CD14-positive monocyte (primary cell): ENCODE measurements around the gene SLC6A15. TPM values are rescaled to one million over a fixed set of nuclear protein-coding genes. Genes with fewer than 3 reads are reported as not detected.

Experiments
- DNase-seq, 3 donors: peaks; one replicate each; pipeline ENCODE4 v3.0.0-alpha.2; 2011 to 2022
- H2AFZ ChIP-seq: 2 replicates; pipeline ENCODE4 v1.6.0; 2012; ENCODE audit warnings: mild to moderate bottlenecking, low read depth, low read length, inconsistent platforms; ENCODE audit not compliant: insufficient read depth, poor library complexity, severe bottlenecking
- H3K27ac ChIP-seq, 2 donors: 1 replicate in 1 of 2; 2 replicates in 1 of 2; pipeline ENCODE4 v1.5.1; 2012 to 2013; ENCODE audit warnings: low read length in 2 of 2, control low read depth in 1 of 2, inconsistent platforms in 1 of 2, low read depth in 1 of 2, mild to moderate bottlenecking in 1 of 2
- H3K27me3 ChIP-seq, 2 donors: one replicate each; pipeline versions ENCODE4 v1.6.0 to v1.6.1; 2011 to 2013; ENCODE audit warnings: low read length in 2 of 2; ENCODE audit not compliant: control insufficient read depth in 2 of 2, insufficient read depth in 2 of 2
- H3K36me3 ChIP-seq, 2 donors: replicated peaks in 1 of 2; 1 replicate in 1 of 2; 2 replicates in 1 of 2; pipeline versions ENCODE4 v1.5.1 to v1.6.1; 2012 to 2013; ENCODE audit warnings: low read length in 2 of 2, control low read depth in 1 of 2, inconsistent platforms in 1 of 2, mild to moderate bottlenecking in 1 of 2; ENCODE audit not compliant: insufficient read depth in 2 of 2, control insufficient read depth in 1 of 2
- H3K4me1 ChIP-seq, 2 donors: 1 replicate in 1 of 2; 2 replicates in 1 of 2; pipeline versions ENCODE4 v1.5.1 to v1.6.1; 2012 to 2013; ENCODE audit warnings: low read length in 2 of 2, control low read depth in 1 of 2, inconsistent platforms in 1 of 2, mild to moderate bottlenecking in 1 of 2, moderate library complexity in 1 of 2; ENCODE audit not compliant: insufficient read depth in 2 of 2, control insufficient read depth in 1 of 2
- H3K4me2 ChIP-seq: replicated peaks from 2 replicates; pipeline ENCODE3; 2012; ENCODE audit warnings: low read length, moderate library complexity, mild to moderate bottlenecking; ENCODE audit not compliant: poor library complexity, severe bottlenecking; ENCODE audit errors: extremely low read depth
- H3K4me3 ChIP-seq, 3 experiments: fragments of 200-600 bp in 1 of 3; sonication (generic) in 1 of 3; replicated peaks in 1 of 3; 1 replicate in 2 of 3; 2 replicates in 1 of 3; pipeline ENCODE4 v1.5.1; 2011 to 2013; ENCODE audit warnings: low read length in 3 of 3, mild to moderate bottlenecking in 3 of 3, control low read depth in 2 of 3, low read depth in 2 of 3, inconsistent platforms in 1 of 3, moderate library complexity in 1 of 3
- H3K79me2 ChIP-seq: 2 replicates; pipeline ENCODE4 v1.6.0; 2012; ENCODE audit warnings: mild to moderate bottlenecking, control low read depth, inconsistent platforms, low read length, moderate library complexity; ENCODE audit not compliant: insufficient read depth
- H3K9ac ChIP-seq: 2 replicates; pipeline ENCODE4 v1.6.0; 2017; ENCODE audit warnings: low read length, mild to moderate bottlenecking; ENCODE audit not compliant: insufficient read depth, poor library complexity, severe bottlenecking
- H3K9me3 ChIP-seq, 2 donors: replicated peaks in 1 of 2; 1 replicate in 1 of 2; 2 replicates in 1 of 2; pipeline versions ENCODE4 v1.5.1 to v1.6.1; 2012 to 2013; ENCODE audit warnings: low read length in 2 of 2, control low read depth in 1 of 2; ENCODE audit not compliant: control insufficient read depth in 1 of 2, insufficient read depth in 1 of 2
- H4K20me1 ChIP-seq: 2 replicates; pipeline ENCODE4 v1.6.0; 2012; ENCODE audit warnings: mild to moderate bottlenecking, low read length, control low read depth, moderate library complexity; ENCODE audit not compliant: insufficient read depth
- H3K27ac Mint-ChIP-seq, 7 donors: one replicate each; pipeline ENCODE4 v1.8.0; 2020; ENCODE audit warnings: mild to moderate bottlenecking in 7 of 7, mixed read lengths in 7 of 7, moderate library complexity in 6 of 7, inconsistent platforms in 2 of 7
- H3K27me3 Mint-ChIP-seq, 3 donors: one replicate each; pipeline ENCODE4 v1.8.0; 2021 to 2022; ENCODE audit warnings: low read depth in 3 of 3, mild to moderate bottlenecking in 3 of 3, mixed read lengths in 3 of 3, moderate library complexity in 3 of 3, inconsistent platforms in 1 of 3
- H3K36me3 Mint-ChIP-seq, 2 donors: one replicate each; pipeline ENCODE4 v1.8.0; 2020; ENCODE audit warnings: mixed read lengths in 2 of 2, inconsistent platforms in 1 of 2, mild to moderate bottlenecking in 1 of 2
- H3K4me1 Mint-ChIP-seq: one replicate; pipeline ENCODE4 v1.8.0; 2020; ENCODE audit warnings: mild to moderate bottlenecking, mixed read lengths
- H3K4me3 Mint-ChIP-seq, 2 donors: one replicate each; pipeline ENCODE4 v1.8.0; 2020; ENCODE audit warnings: mild to moderate bottlenecking in 2 of 2, mixed read lengths in 2 of 2, moderate library complexity in 1 of 2
- H3K9me3 Mint-ChIP-seq, 7 donors: one replicate each; pipeline ENCODE4 v1.8.0; 2020 to 2022; ENCODE audit warnings: mixed read lengths in 7 of 7, mild to moderate bottlenecking in 6 of 7, moderate library complexity in 6 of 7, inconsistent platforms in 2 of 7
- WGBS: methylation state at CpG from one replicate; pipeline ENCODE4 v1.1.5; 2013; ENCODE audit warnings: missing lambda C conversion rate; ENCODE audit not compliant: insufficient coverage; 5-methylcytosine and 5-hydroxymethylcytosine counted together
- intact Hi-C, 2 donors: fragments of 100-400 bp; cut with micrococcal nuclease; formaldehyde crosslinking; loops; one replicate each; pipeline versions ENCODE4 v1.15.0 to v1.15.1; 2023
- polyA plus RNA-seq, 3 donors: library from polyadenylated mRNA; depleted of rRNA in 1 of 3; unstranded in 2 of 3; stranded (reverse) in 1 of 3; fragments of 300-500 nt in 2 of 3; fragments of >200 nt in 1 of 3; fragmentation: Illumina TruSeq in 2 of 3; gene quantifications; 1 replicate in 2 of 3; 2 replicates in 1 of 3; pipeline ENCODE4 v1.2.3, GENCODE V29; 2012 to 2021
- TF ChIP-seq, protein P1 (sequence below): fragments of 200-600 bp; IDR thresholded peaks from one replicate; pipeline ENCODE4 v1.8.0; 2022; ENCODE audit warnings: antibody characterized with exemption, mild to moderate bottlenecking

SLC6A15 gene
- polyA plus RNA-seq, 3 donors = not detected

DNA sequence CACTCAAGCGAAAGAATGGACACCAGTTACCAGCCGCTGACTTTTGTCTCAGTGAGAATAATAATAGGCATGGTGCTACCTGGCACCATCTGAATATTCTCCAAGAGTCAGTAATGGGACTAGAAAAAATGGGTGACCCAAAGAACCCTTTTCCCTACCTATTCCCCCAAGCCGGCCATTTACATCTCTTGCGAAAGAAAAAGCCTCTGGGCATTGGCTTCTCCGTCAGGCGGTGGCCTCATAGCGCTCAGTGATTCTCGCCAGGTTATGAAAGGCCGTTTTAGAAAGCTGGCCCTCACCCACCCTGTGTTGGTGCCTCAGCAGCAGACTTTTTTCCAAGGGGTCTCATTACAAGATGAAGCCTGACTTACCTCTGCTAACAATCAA is 523 bp upstream of the SLC6A15 start:
- no peak for DNase-seq
- Histone ChIP-seq H3K4me3 (no peak overlapping the region), H4K20me1 (no peaks in the 10 kb centered on the region), H2AFZ (no peak overlapping the region), H3K9me3 (peaks cover 6 to 19% of the 10 kb centered on the region in 2 donors), H3K27me3 (peaks cover 30 to 56% of the 10 kb centered on the region in 2 donors), H3K4me1 (peaks cover 0 to 4% of the 10 kb centered on the region in 2 donors), H3K4me2 (no peak overlapping the region), H3K27ac (no peak overlapping the region), H3K36me3 (no peaks in the 10 kb centered on the region), H3K9ac (no peak overlapping the region), H3K79me2 (no peaks in the 10 kb centered on the region)
- peak overlapping the region in 1 of 2 donors; percentile 71 for H3K4me3 Mint-ChIP-seq
- intact Hi-C loops = no loop called here
- H3K4me1 Mint-ChIP-seq = peaks cover 13% of the 10 kb centered on the region
- H3K27ac Mint-ChIP-seq = no peak overlapping the region
- WGBS = 9% methylated on average over 6 of the region's 9 CpGs
- H3K36me3 Mint-ChIP-seq = no peaks in the 10 kb centered on the region
- peaks cover 41 to 54% (median 48%) of the 10 kb centered on the region in 3 donors for H3K27me3 Mint-ChIP-seq
- TF ChIP-seq, protein P1, sequence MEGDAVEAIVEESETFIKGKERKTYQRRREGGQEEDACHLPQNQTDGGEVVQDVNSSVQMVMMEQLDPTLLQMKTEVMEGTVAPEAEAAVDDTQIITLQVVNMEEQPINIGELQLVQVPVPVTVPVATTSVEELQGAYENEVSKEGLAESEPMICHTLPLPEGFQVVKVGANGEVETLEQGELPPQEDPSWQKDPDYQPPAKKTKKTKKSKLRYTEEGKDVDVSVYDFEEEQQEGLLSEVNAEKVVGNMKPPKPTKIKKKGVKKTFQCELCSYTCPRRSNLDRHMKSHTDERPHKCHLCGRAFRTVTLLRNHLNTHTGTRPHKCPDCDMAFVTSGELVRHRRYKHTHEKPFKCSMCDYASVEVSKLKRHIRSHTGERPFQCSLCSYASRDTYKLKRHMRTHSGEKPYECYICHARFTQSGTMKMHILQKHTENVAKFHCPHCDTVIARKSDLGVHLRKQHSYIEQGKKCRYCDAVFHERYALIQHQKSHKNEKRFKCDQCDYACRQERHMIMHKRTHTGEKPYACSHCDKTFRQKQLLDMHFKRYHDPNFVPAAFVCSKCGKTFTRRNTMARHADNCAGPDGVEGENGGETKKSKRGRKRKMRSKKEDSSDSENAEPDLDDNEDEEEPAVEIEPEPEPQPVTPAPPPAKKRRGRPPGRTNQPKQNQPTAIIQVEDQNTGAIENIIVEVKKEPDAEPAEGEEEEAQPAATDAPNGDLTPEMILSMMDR = no peak
- peaks cover 0 to 18% (median 8%) of the 10 kb centered on the region in 7 donors for H3K9me3 Mint-ChIP-seq

DNA sequence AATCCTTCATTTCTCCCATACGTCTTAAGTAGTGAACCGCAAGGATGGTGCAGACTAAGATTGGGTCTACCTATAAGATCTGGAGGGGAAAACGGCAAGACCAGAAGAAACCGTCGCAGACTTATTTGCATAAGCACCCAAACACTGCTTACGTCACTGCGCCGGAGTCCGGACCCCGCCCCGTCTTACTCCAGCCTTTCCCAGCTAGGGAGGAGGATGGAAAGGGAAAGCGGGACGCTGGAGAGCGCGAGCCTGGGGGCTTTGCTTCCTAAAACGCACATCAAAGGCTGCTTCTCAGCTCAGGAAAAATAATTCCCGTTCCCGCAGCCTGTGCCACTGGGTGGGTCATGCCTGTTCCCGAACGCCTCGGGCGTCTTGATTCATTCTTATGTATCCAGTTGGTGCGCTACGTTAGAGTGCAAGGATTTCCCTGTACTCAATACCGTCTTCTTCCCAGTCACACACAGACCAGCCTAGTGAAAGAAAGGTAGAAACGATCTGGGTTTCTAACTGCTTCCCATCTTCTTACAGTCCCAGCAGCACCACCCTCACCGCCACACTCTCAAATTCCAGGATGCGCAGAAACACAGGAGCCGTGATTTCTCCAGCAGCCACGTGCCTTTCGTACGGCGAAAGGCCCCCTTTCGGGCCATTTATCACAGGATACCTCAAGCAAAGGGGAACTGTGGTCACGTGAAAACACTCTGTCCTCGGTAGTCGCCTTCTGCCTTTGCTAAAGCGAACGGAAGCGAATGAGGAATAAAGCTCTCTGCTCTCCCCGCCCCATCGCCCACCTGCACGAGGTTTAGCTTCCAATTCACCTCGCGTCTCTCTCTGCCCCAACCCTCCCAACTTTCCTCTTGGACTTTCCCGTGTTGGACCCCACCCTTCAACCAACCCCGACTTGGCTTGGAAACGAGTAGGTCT is 1.1 kb downstream of the SLC6A15 start:
- Histone ChIP-seq H3K4me3 (peak overlapping the region in 1 of 3 experiments; percentile 39), H3K4me1 (peaks cover 0 to 4% of the 10 kb centered on the region in 2 donors), H3K27me3 (peaks cover 30 to 56% of the 10 kb centered on the region in 2 donors), H3K27ac (no peak overlapping the region), H4K20me1 (no peaks in the 10 kb centered on the region), H3K9me3 (peaks cover 6 to 19% of the 10 kb centered on the region in 2 donors), H3K4me2 (peak overlapping the region; percentile 30), H3K36me3 (no peaks in the 10 kb centered on the region), H3K9ac (no peak overlapping the region), H2AFZ (no peak overlapping the region), H3K79me2 (no peaks in the 10 kb centered on the region)
- H3K4me3 Mint-ChIP-seq = peak overlapping the region in 1 of 2 donors; percentile 71
- 1% methylated on average over 24 of the region's 48 CpGs for WGBS
- H3K36me3 Mint-ChIP-seq = no peaks in the 10 kb centered on the region
- TF ChIP-seq, protein P1 = no peak
- H3K27me3 Mint-ChIP-seq = peaks cover 41 to 56% (median 45%) of the 10 kb centered on the region in 3 donors
- peaks cover 0 to 18% (median 8%) of the 10 kb centered on the region in 7 donors for H3K9me3 Mint-ChIP-seq
- intact Hi-C loops = no loop called here
- peaks cover 13% of the 10 kb centered on the region for H3K4me1 Mint-ChIP-seq
- H3K27ac Mint-ChIP-seq = no peak overlapping the region
- DNase-seq = peak in 1 of 3 donors; percentile 2
